Esophagus mucosa (tissue), 1 donor: Measurements from ENCODE around the gene TESK1. TPM values are rescaled to one million over a fixed set of nuclear protein-coding genes. Genes with fewer than 3 reads are reported as not detected.
"Not testable (repeated sequence)": the region's sequence is repeated elsewhere in the genome, so short reads cannot be mapped to it uniquely, and the experiment has no call there.

Source experiments
- ATAC-seq: fragments of 200-7000 bp; cut with Tn5 transposase; one replicate; pipeline ENCODE4 v1.9.1; 2020
- total RNA-seq: library from RNA; stranded (reverse); gene quantifications from one replicate; pipeline ENCODE4 v1.2.4, GENCODE V29; 2023
- donor health status: DM: yes; HTN: yes; CAD: no.

TESK1 gene
- 9.5 TPM for total RNA-seq

- peak; percentile 62 for ATAC-seq
Observed at GRCh38 chr9:35604578-35605350, at the start of gene TESK1. TESK1 (plus strand) TSS chr9:35605262; CDS start chr9:35605620, 358 bp downstream.

GRCh38 chr9:35555881-35556280, 49.2 kb upstream of the TESK1 start:
- ATAC-seq, result no peak

GRCh38 chr9:35556776-35557175, 48.3 kb upstream of the TESK1 start:
- ATAC-seq, result no peak

- no peak for ATAC-seq
Observed at GRCh38 chr9:35557320-35557719, 47.7 kb upstream of the TESK1 start.

- no peak for ATAC-seq
Observed at GRCh38 chr9:35558185-35558584, 46.9 kb upstream of the TESK1 start.

GRCh38 chr9:35559792-35560530, 45.1 kb upstream of the TESK1 start:
- ATAC-seq, result no peak

GRCh38 chr9:35560625-35561337, 44.3 kb upstream of the TESK1 start:
- no peak for ATAC-seq

GRCh38 chr9:35561468-35562261, 43.4 kb upstream of the TESK1 start:
- no peak for ATAC-seq

GRCh38 chr9:35562895-35563780, 41.9 kb upstream of the TESK1 start:
- ATAC-seq, result peak; percentile 94

GRCh38 chr9:35563791-35564197, 41.3 kb upstream of the TESK1 start:
- no peak for ATAC-seq

- no peak for ATAC-seq
Observed at GRCh38 chr9:35564658-35565061, 40.4 kb upstream of the TESK1 start.

GRCh38 chr9:35566417-35566816, 38.6 kb upstream of the TESK1 start:
- no peak for ATAC-seq

GRCh38 chr9:35568196-35568595, 36.9 kb upstream of the TESK1 start:
- ATAC-seq, result no peak

- ATAC-seq, result no peak
Observed at GRCh38 chr9:35569206-35569605, 35.9 kb upstream of the TESK1 start.

- ATAC-seq, result no peak
Observed at GRCh38 chr9:35570709-35571504, 34.2 kb upstream of the TESK1 start.

GRCh38 chr9:35574578-35575122, 30.4 kb upstream of the TESK1 start:
- no peak for ATAC-seq

GRCh38 chr9:35575478-35575877, 29.6 kb upstream of the TESK1 start:
- ATAC-seq, result no peak

GRCh38 chr9:35577486-35577885, 27.6 kb upstream of the TESK1 start:
- no peak for ATAC-seq

- no peak for ATAC-seq
Observed at GRCh38 chr9:35579130-35579529, 25.9 kb upstream of the TESK1 start.

GRCh38 chr9:35579659-35580227, 25.3 kb upstream of the TESK1 start:
- ATAC-seq, result not testable (repeated sequence)
